Colonic mucosa (tissue), 4 donors: ENCODE measurements around the gene RIPK3. TPM values are rescaled to one million over a fixed set of nuclear protein-coding genes. Genes with fewer than 3 reads are reported as not detected.

Source experiments
- DNase-seq: peaks from one replicate; pipeline ENCODE4 v3.0.0-alpha.2; 2020
- H3K27ac ChIP-seq: fragments of 200-600 bp; one replicate; pipeline ENCODE4 v1.8.0; 2021
- H3K27me3 ChIP-seq: fragments of 200-600 bp; one replicate; pipeline ENCODE4 v1.8.0; 2021
- H3K36me3 ChIP-seq: fragments of 200-600 bp; one replicate; pipeline ENCODE4 v1.8.0; 2021
- H3K4me1 ChIP-seq: fragments of 200-600 bp; one replicate; pipeline ENCODE4 v1.8.0; 2021; ENCODE audit warnings: mild to moderate bottlenecking
- H3K4me3 ChIP-seq: fragments of 200-600 bp; one replicate; pipeline ENCODE4 v1.8.0; 2021
- H3K9ac ChIP-seq, 2 donors: one replicate each; pipeline ENCODE4 v1.7.0; 2013; ENCODE audit warnings: control low read depth in 2 of 2, low read depth in 2 of 2, low read length in 2 of 2
- H3K9me3 ChIP-seq: fragments of 200-600 bp; one replicate; pipeline ENCODE4 v1.8.0; 2021
- intact Hi-C: fragments of 100-400 bp; cut with DNase I; formaldehyde crosslinking; loops from one replicate; pipeline ENCODE4 v1.14.1; 2022
- total RNA-seq, 2 donors: library from RNA; stranded (reverse); fragmentation: NEBNext Ultra II Directional in 1 of 2; extraction: Animal tissue kit (Norgen Biotek cat#: 25700) in 1 of 2; gene quantifications; one replicate each; pipeline ENCODE4 v1.2.1, GENCODE V29; 2021
- TF ChIP-seq, protein P1 (sequence below): fragments of 200-600 bp; IDR thresholded peaks from one replicate; pipeline ENCODE4 v1.8.0; 2022; ENCODE audit warnings: antibody characterized with exemption, mild to moderate bottlenecking
- donor health status: healthy.
- donor health status: DM: no; HTN: no; CAD: no.
- donor health status: DM: no; HTN: no; CAD: no.

RIPK3 gene
- total RNA-seq, 2 donors from 2014 or later, result 30.1 to 38.2 TPM

DNA sequence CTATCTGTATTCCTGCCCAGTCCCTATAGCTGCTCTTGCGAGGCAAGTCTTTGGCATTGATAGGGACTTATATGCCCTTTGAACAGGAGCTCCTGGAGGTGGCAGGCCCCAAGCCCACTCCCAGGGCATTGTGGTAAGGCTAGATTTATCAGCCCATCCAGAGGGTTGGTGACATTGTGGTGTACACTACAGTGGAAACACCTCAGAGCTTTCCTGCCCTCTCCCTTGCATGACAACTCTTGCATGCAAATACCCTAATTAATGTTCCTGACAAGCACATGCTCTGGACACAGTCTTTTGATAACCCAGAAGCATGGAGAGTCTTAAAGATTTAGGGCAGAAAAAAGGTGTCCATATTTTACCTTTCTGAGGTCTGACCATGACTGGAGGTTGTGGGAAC lies 815 bp upstream of the RIPK3 start:
- TF ChIP-seq, protein P1, sequence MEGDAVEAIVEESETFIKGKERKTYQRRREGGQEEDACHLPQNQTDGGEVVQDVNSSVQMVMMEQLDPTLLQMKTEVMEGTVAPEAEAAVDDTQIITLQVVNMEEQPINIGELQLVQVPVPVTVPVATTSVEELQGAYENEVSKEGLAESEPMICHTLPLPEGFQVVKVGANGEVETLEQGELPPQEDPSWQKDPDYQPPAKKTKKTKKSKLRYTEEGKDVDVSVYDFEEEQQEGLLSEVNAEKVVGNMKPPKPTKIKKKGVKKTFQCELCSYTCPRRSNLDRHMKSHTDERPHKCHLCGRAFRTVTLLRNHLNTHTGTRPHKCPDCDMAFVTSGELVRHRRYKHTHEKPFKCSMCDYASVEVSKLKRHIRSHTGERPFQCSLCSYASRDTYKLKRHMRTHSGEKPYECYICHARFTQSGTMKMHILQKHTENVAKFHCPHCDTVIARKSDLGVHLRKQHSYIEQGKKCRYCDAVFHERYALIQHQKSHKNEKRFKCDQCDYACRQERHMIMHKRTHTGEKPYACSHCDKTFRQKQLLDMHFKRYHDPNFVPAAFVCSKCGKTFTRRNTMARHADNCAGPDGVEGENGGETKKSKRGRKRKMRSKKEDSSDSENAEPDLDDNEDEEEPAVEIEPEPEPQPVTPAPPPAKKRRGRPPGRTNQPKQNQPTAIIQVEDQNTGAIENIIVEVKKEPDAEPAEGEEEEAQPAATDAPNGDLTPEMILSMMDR, result no peak
- Histone ChIP-seq H3K36me3 (no peaks in the 10 kb centered on the region), H3K4me3 (no peak overlapping the region), H3K9me3 (no peaks in the 10 kb centered on the region), H3K27me3 (no peaks in the 10 kb centered on the region), H3K4me1 (peaks cover 6% of the 10 kb centered on the region), H3K9ac (no peak overlapping the region), H3K27ac (no peak overlapping the region)
- intact Hi-C loops, result no loop called here
- DNase-seq, result no peak

- H3K4me1 ChIP-seq, result peaks cover 15% of the 10 kb centered on the region
- no peak overlapping the region for H3K27ac ChIP-seq
- H3K9me3 ChIP-seq, result no peaks in the 10 kb centered on the region
- TF ChIP-seq, protein P1, result no peak
- peak overlapping the region; percentile 66 to 95 for H3K9ac ChIP-seq
- intact Hi-C loops, result no loop called here
- no peak for DNase-seq
- H3K27me3 ChIP-seq, result peaks cover 10% of the 10 kb centered on the region
- H3K4me3 ChIP-seq, result peak overlapping the region; percentile 66
- H3K36me3 ChIP-seq, result no peaks in the 10 kb centered on the region
Measured at GRCh38 chr14:24338843-24339242, 948 bp downstream of the RIPK3 start.

DNA sequence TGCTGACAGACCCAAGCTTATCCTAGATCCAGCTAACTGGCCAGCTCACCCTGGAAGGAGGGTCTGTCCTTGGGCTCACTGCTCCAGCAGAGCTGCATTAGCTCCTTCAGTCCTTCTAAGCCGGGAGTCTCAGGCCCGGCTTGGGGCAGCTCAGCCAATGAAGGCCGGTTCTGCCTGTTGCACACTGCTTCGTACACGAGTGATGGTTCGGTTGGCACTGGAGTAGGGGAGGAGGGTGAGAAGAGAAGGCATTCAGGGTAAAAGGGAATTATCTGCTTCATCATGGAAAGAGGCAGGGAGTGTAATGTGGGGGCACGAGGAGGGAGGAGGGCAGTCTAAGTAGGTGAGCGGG lies 2.0 kb downstream of the RIPK3 start:
- no peak for DNase-seq
- peaks cover 15% of the 10 kb centered on the region for H3K4me1 ChIP-seq
- H3K27me3 ChIP-seq, result peaks cover 10% of the 10 kb centered on the region
- TF ChIP-seq, protein P1, result no peak
- no peak overlapping the region for H3K4me3 ChIP-seq
- H3K9me3 ChIP-seq, result no peaks in the 10 kb centered on the region
- H3K27ac ChIP-seq, result no peak overlapping the region
- no peak overlapping the region for H3K9ac ChIP-seq
- intact Hi-C loops, result no loop called here
- no peaks in the 10 kb centered on the region for H3K36me3 ChIP-seq

DNA sequence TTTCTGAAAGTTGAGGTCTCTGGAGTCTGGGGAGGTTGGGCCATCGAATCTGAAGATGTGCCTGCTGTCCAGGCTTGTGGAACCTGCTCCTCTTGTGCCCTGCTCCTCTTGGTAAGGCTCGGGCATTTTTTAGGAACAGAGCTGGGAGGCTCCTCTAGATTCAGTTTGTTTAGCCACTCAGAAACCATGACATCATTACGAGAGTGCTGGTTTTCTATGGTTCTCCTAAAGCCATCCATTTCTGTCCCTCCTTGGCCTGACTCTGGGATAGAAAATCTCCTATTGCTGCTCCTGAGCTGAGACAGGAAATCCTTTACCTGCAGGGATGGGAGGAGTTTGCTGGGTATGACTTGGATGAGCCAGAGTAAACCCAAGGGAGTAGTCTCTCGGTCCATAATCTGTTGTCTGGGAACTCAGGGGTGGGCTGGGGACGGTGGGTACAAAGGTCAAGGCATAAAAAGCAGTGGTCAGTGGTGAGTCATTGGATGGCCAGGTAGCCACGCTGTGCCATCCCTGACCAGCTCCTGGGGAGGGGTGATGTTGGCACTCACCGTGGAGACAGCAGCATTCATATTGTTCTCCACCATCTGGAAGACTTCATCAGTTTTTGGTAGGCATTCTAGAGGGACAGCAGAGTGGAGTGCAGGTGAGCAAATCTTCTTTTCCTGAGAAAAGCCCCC lies 2.5 kb downstream of the RIPK3 start:
- TF ChIP-seq, protein P1, result no peak
- H3K4me3 ChIP-seq, result no peak overlapping the region
- peaks cover 20% of the 10 kb centered on the region for H3K4me1 ChIP-seq
- peaks cover 10% of the 10 kb centered on the region for H3K27me3 ChIP-seq
- H3K9ac ChIP-seq, result no peak overlapping the region
- no peak overlapping the region for H3K27ac ChIP-seq
- H3K36me3 ChIP-seq, result no peaks in the 10 kb centered on the region
- no peaks in the 10 kb centered on the region for H3K9me3 ChIP-seq
- intact Hi-C loops, result no loop called here
- no peak for DNase-seq

DNA sequence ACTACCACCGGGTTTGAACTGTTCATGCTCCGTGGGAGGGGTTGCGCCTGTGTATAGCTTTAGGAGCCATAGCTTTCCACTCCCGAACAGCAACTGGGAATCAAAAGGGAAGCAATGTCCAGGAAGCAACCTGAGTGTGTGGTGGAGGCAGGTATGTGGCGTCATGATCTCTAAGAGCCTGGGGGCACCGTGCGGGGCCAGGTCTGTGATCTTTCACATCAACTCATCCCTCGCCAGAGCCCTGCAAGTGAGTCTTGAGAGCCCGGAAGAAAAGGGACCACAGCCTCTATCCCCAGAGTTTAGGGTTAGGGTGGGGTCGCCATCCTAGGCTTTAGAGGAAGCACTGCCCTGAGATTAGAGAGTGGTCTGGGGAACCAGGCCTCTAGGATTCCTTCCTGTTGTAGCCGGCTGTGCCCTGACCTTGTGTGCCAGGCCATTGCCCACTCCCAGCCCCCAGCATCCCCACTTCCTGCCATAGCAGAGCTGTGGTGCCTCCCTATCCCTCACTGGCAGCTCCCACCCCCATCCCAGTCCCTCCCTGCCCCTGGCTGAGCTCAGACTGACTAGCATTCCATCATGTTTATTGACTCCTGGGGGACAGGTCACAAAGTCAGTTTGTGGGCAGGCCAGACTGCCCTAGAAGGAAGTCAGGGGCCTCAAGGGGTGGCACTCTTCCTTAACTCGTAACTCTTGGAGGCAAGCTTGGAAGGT lies 4.2 kb downstream of the RIPK3 start:
- no peaks in the 10 kb centered on the region for H3K36me3 ChIP-seq
- intact Hi-C loops, result no loop called here

More for the DNA sequence above, 4.2 kb downstream of the RIPK3 start:
- no peak overlapping the region for H3K27ac ChIP-seq
- TF ChIP-seq, protein P1, result no peak
- H3K9ac ChIP-seq, result peak overlapping the region in 1 of 2 donors; percentile 12
- H3K4me1 ChIP-seq, result peaks cover 21% of the 10 kb centered on the region
- H3K9me3 ChIP-seq, result no peaks in the 10 kb centered on the region
- H3K27me3 ChIP-seq, result peaks cover 10% of the 10 kb centered on the region
- no peak overlapping the region for H3K4me3 ChIP-seq
- DNase-seq, result peak; percentile 20
